ENCODE results near the gene RELN. TPM values are rescaled to one million over a fixed set of nuclear protein-coding genes. Genes with fewer than 3 reads are reported as not detected.
A peak's percentile ranks its signal among the peaks of the same experiment; 100 is the strongest.

Gene RELN
- total RNA-seq, 1 experiment from 2014 or later, result 4.3 TPM

- CTCF ChIA-PET, result no interaction called here
- DNase-seq, result no peak
- H3K9me3 Mint-ChIP-seq (ENCODE audit: unreplicated experiment), result peaks cover 22% of the 10 kb centered on the region
- peaks cover 4% of the 10 kb centered on the region for H3K4me1 Mint-ChIP-seq (ENCODE audit: low read depth, unreplicated experiment)
- no peaks in the 10 kb centered on the region for H3K27me3 Mint-ChIP-seq (ENCODE audit: insufficient read depth, unreplicated experiment)
- POLR2A ChIA-PET, result no interaction called here
- H3K4me3 Mint-ChIP-seq (ENCODE audit: unreplicated experiment), result no peak overlapping the region
- H3K9me3 ChIP-seq, result no peaks in the 10 kb centered on the region
- intact Hi-C loops (cut with micrococcal nuclease; ENCODE audit: unreplicated experiment), result no loop called here
- no peak overlapping the region for H3K27ac Mint-ChIP-seq (ENCODE audit: unreplicated experiment)
- H3K36me3 ChIP-seq (ENCODE audit: control insufficient read depth, insufficient read depth, low read length), result no peaks in the 10 kb centered on the region
- H3K27me3 ChIP-seq (replicated peaks; ENCODE audit: control insufficient read depth, insufficient read depth, low read length), result no peaks in the 10 kb centered on the region
- no peak for TF ChIP-seq CTCF (IDR thresholded peaks at IDR 0.05; ENCODE audit: insufficient read depth in 1 of 2, low read depth in 1 of 2, low read length in 1 of 2, severe bottlenecking in 1 of 2, unreplicated experiment in 1 of 2)
- no peaks in the 10 kb centered on the region for H3K4me1 ChIP-seq
- no peak overlapping the region for H3K4me3 ChIP-seq (ENCODE audit: low read depth, low read length)
- no peaks in the 10 kb centered on the region for H3K36me3 Mint-ChIP-seq (ENCODE audit: insufficient read depth, unreplicated experiment)
- BruUV-seq (replicated peaks), result no TSS peak
Observed at GRCh38 chr7:103894656-103895596, 94.5 kb downstream of the RELN start.

GRCh38 chr7:103893350-103893749 lies 96.1 kb downstream of the RELN start:
- ChIA-PET POLR2A (no interaction called here), CTCF (no interaction called here)
- Mint-ChIP-seq H3K27me3 (ENCODE audit: insufficient read depth, unreplicated experiment) (no peaks in the 10 kb centered on the region), H3K9me3 (ENCODE audit: unreplicated experiment) (peaks cover 22% of the 10 kb centered on the region), H3K36me3 (ENCODE audit: insufficient read depth, unreplicated experiment) (no peaks in the 10 kb centered on the region), H3K4me1 (ENCODE audit: low read depth, unreplicated experiment) (peaks cover 18% of the 10 kb centered on the region), H3K4me3 (ENCODE audit: unreplicated experiment) (no peak overlapping the region), H3K27ac (ENCODE audit: unreplicated experiment) (no peak overlapping the region)
- H3K36me3 ChIP-seq (ENCODE audit: control insufficient read depth, insufficient read depth, low read length), result no peaks in the 10 kb centered on the region
- H3K27me3 ChIP-seq (replicated peaks; ENCODE audit: control insufficient read depth, insufficient read depth, low read length), result no peaks in the 10 kb centered on the region
- TF ChIP-seq CTCF (IDR thresholded peaks at IDR 0.05; ENCODE audit: insufficient read depth in 1 of 2, low read depth in 1 of 2, low read length in 1 of 2, severe bottlenecking in 1 of 2, unreplicated experiment in 1 of 2), result no peak
- no peaks in the 10 kb centered on the region for H3K9me3 ChIP-seq
- DNase-seq, result no peak
- intact Hi-C loops (cut with micrococcal nuclease; ENCODE audit: unreplicated experiment), result no loop called here
- BruUV-seq (replicated peaks), result no TSS peak
- H3K4me3 ChIP-seq (ENCODE audit: low read depth, low read length), result no peak overlapping the region
- H3K4me1 ChIP-seq, result 0 out of 2 replicates have a peak, but pooled peaks cover 7% of the 10 kb centered on the region

- DNase-seq, result peak in 1 of 2 experiments; percentile 15
- no peaks in the 10 kb centered on the region for H3K27me3 Mint-ChIP-seq (ENCODE audit: insufficient read depth, unreplicated experiment)
- H3K36me3 Mint-ChIP-seq (ENCODE audit: insufficient read depth, unreplicated experiment), result no peaks in the 10 kb centered on the region
- POLR2A ChIA-PET, result no interaction called here
- CTCF ChIA-PET, result no interaction called here
- Histone ChIP-seq H3K4me1 (0 out of 2 replicates have a peak, but pooled peaks cover 7% of the 10 kb centered on the region), H3K4me3 (ENCODE audit: low read depth, low read length) (no peak overlapping the region), H3K27me3 (replicated peaks; ENCODE audit: control insufficient read depth, insufficient read depth, low read length) (no peaks in the 10 kb centered on the region), H3K36me3 (ENCODE audit: control insufficient read depth, insufficient read depth, low read length) (no peaks in the 10 kb centered on the region), H3K9me3 (no peaks in the 10 kb centered on the region)
- no peak overlapping the region for H3K4me3 Mint-ChIP-seq (ENCODE audit: unreplicated experiment)
- intact Hi-C loops (cut with micrococcal nuclease; ENCODE audit: unreplicated experiment), result no loop called here
- peaks cover 12% of the 10 kb centered on the region for H3K9me3 Mint-ChIP-seq (ENCODE audit: unreplicated experiment)
- TF ChIP-seq CTCF (IDR thresholded peaks at IDR 0.05; ENCODE audit: insufficient read depth in 1 of 2, low read depth in 1 of 2, low read length in 1 of 2, severe bottlenecking in 1 of 2, unreplicated experiment in 1 of 2), result no peak
- peak overlapping the region; percentile 56 for H3K27ac Mint-ChIP-seq (ENCODE audit: unreplicated experiment)
- no TSS peak for BruUV-seq (replicated peaks)
- H3K4me1 Mint-ChIP-seq (ENCODE audit: low read depth, unreplicated experiment), result peaks cover 18% of the 10 kb centered on the region
Observed at GRCh38 chr7:103889451-103889850, 100.0 kb downstream of the RELN start.
